ENCODE measurements around the gene FGFR2. TPM values are rescaled to one million over a fixed set of nuclear protein-coding genes. Genes with fewer than 3 reads are reported as not detected.

The FGFR2 gene
- total RNA-seq, 1 experiment from 2014 or later: 5.7 TPM

DNA sequence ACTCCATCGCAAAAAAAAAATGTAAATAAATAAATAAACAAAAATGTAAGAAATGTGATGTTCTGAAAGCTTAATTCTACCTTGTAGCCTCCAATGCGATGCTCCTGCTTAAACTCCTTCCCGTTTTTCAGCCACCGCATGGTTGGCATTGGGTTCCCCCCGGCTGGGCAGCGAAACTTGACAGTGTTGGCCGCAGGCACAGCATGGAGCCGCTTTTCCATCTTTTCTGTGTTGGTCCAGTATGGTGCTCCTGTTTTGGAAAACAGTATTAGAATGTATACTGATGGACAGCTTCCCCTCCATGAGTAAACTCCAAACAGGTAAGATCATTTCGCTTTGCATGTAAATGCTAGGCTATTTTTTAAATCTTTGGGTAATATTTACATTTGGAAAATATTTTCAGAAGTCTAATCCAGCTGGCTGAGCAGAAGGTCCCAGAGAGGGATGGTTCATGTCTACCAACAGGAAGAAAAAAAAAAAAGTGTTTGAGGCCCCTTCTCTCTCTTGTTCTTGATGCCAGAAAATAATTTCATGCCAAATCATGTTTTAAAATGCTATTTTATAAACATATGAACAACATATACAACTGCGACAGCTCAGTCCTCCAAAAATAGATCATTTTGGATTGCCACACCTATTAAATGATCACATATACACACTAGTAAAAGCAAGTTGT, 46.9 kb downstream of the FGFR2 start:
- in situ Hi-C loops (cut with HindIII; ENCODE audit: low pct_unique_long_range_greater_than_20kb, low sequenced_read_pairs) (no loop called here), intact Hi-C loops (cut with micrococcal nuclease; ENCODE audit: unreplicated experiment) (no loop called here)
- Histone ChIP-seq H3K4me1 (ENCODE audit: control insufficient read depth, insufficient read depth, low read length) (peaks cover 5% of the 10 kb centered on the region; the same call in 1 of the 2 replicates), H3K9me3 (ENCODE audit: control insufficient read depth, insufficient read depth, low read depth, low read length) (no peaks in the 10 kb centered on the region), H3K36me3 (ENCODE audit: control insufficient read depth, insufficient read depth, low read length) (no peaks in the 10 kb centered on the region), H3K4me3 (ENCODE audit: low read depth in 2 of 2, low read length in 2 of 2) (no peak overlapping the region), H3K27me3 (ENCODE audit: control insufficient read depth, insufficient read depth, low read length) (no peaks in the 10 kb centered on the region), H3K27ac (ENCODE audit: low read length) (no peak overlapping the region)
- no TSS peak for BruUV-seq (replicated peaks)
- TF ChIP-seq, protein P1, sequence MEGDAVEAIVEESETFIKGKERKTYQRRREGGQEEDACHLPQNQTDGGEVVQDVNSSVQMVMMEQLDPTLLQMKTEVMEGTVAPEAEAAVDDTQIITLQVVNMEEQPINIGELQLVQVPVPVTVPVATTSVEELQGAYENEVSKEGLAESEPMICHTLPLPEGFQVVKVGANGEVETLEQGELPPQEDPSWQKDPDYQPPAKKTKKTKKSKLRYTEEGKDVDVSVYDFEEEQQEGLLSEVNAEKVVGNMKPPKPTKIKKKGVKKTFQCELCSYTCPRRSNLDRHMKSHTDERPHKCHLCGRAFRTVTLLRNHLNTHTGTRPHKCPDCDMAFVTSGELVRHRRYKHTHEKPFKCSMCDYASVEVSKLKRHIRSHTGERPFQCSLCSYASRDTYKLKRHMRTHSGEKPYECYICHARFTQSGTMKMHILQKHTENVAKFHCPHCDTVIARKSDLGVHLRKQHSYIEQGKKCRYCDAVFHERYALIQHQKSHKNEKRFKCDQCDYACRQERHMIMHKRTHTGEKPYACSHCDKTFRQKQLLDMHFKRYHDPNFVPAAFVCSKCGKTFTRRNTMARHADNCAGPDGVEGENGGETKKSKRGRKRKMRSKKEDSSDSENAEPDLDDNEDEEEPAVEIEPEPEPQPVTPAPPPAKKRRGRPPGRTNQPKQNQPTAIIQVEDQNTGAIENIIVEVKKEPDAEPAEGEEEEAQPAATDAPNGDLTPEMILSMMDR (IDR thresholded peaks at IDR 0.05): no peak
- no peak for ATAC-seq
- CTCF ChIA-PET: no interaction called here
- POLR2A ChIA-PET: no interaction called here
- no peak for DNase-seq (ENCODE audit: low read depth, low spot score)

DNA sequence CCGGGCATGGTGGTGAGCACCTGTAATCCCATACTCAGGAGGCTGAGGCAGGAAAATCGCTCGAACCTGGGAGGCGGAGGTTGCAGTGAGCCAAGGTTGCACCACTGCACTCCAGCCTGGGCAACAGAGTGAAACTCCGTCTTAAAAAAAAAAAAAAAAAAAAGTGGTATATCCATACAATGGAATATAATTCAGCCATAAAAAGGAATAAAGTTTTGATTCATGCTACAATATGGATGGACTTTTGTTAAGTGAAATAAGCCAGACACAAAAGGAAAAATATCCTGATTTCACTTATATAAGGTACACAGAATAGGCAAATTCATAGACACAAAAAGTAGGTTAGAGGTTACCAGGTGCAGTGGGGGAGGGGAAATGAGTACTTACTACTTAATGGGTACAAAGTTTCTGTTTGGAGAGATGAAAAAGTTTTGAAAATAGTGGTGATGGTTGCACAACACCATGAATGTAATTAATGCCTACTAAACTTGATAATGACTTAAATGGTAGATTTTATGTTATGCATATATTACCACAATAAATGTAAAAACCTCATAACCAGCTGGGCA, 53.9 kb downstream of the FGFR2 start:
- H3K9me3 ChIP-seq (ENCODE audit: control insufficient read depth, insufficient read depth, low read depth, low read length): no peaks in the 10 kb centered on the region
- POLR2A ChIA-PET: no interaction called here
- H3K27me3 ChIP-seq (ENCODE audit: control insufficient read depth, insufficient read depth, low read length): no peaks in the 10 kb centered on the region; the same call in 1 of the 2 replicates
- BruUV-seq (replicated peaks): no TSS peak
- TF ChIP-seq TCF7L2 (IDR thresholded peaks at IDR 0.05; ENCODE audit: low read depth, low read length): no peak
- no peak for TF ChIP-seq REST (IDR thresholded peaks at IDR 0.05; ENCODE audit: insufficient read depth in 1 of 2, low read depth in 2 of 2, low read length in 1 of 2)
- TF ChIP-seq POLR2AphosphoS5 (IDR thresholded peaks at IDR 0.05; ENCODE audit: low read depth, low read length): no peak
- no peak for TF ChIP-seq SIN3A (IDR thresholded peaks at IDR 0.05; ENCODE audit: borderline replicate concordance, insufficient read depth, low read depth, low read length)
- TF ChIP-seq, protein P1 (IDR thresholded peaks at IDR 0.05): no peak
- DNase-seq (ENCODE audit: low read depth, low spot score) (no peak), ATAC-seq (no peak)
- CTCF ChIA-PET: no interaction called here
- H3K36me3 ChIP-seq (ENCODE audit: control insufficient read depth, insufficient read depth, low read length): no peaks in the 10 kb centered on the region
- no peak overlapping the region for H3K27ac ChIP-seq (ENCODE audit: low read length)
- intact Hi-C loops (cut with micrococcal nuclease; ENCODE audit: unreplicated experiment) (no loop called here), in situ Hi-C loops (cut with HindIII; ENCODE audit: low pct_unique_long_range_greater_than_20kb, low sequenced_read_pairs) (no loop called here)
- H3K4me1 ChIP-seq (ENCODE audit: control insufficient read depth, insufficient read depth, low read length): no peaks in the 10 kb centered on the region
- H3K4me3 ChIP-seq (ENCODE audit: low read depth in 2 of 2, low read length in 2 of 2): no peak overlapping the region

All from Panc1 (cell line).